ENCODE measurements around the gene CBX6. TPM values are rescaled to one million over a fixed set of nuclear protein-coding genes. Genes with fewer than 3 reads are reported as not detected.

CBX6 gene
- total RNA-seq, 1 experiment from 2014 or later = 136 TPM

DNA sequence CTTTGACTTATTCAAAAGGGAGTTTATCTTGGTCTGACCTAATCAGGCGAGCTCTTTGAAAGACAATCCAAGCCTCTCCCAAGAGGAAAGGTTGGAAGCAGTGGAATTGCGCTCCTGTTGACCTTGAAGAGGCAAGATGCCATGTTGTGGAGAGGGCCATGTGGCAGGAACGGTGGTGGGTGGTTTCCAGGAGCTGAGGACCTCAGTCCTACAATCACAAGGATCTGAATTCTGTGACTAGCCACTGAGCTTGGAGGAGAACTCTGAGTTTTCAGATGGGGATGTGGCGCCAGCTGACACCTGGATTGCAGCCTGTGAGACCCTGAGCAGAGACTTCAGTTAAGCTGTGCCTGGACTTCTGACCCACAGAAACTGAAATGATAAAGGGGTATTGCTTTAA is 6.0 kb upstream of the CBX6 start:
- Histone ChIP-seq H3K27me3 (ENCODE audit: insufficient read depth, low read depth) (no peaks in the 10 kb centered on the region), H2AFZ (no peak overlapping the region), H3K4me1 (replicated peaks; ENCODE audit: insufficient read depth) (peaks cover 33% of the 10 kb centered on the region), H4K20me1 (ENCODE audit: insufficient read depth) (no peaks in the 10 kb centered on the region), H3K4me2 (no peak overlapping the region), H3K36me3 (ENCODE audit: low read depth) (no peaks in the 10 kb centered on the region), H3K9me2 (ENCODE audit: insufficient read depth) (no peaks in the 10 kb centered on the region), H3F3A (ENCODE audit: insufficient read depth, low read depth) (peaks cover 28% of the 10 kb centered on the region), H3K79me2 (ENCODE audit: low read depth) (no peaks in the 10 kb centered on the region), H3K9me3 (ENCODE audit: insufficient read depth, low read depth) (no peaks in the 10 kb centered on the region), H3K4me3 (no peak overlapping the region), H3K27ac (no peak overlapping the region)
- DNase-seq = no peak
- ChIA-PET CTCF (no interaction called here), POLR2A (ENCODE audit: unreplicated experiment) (no interaction called here)
- TF ChIP-seq EZH2 (IDR thresholded peaks at IDR 0.05; ENCODE audit: low read depth) = no peak
- TF ChIP-seq, protein P1, sequence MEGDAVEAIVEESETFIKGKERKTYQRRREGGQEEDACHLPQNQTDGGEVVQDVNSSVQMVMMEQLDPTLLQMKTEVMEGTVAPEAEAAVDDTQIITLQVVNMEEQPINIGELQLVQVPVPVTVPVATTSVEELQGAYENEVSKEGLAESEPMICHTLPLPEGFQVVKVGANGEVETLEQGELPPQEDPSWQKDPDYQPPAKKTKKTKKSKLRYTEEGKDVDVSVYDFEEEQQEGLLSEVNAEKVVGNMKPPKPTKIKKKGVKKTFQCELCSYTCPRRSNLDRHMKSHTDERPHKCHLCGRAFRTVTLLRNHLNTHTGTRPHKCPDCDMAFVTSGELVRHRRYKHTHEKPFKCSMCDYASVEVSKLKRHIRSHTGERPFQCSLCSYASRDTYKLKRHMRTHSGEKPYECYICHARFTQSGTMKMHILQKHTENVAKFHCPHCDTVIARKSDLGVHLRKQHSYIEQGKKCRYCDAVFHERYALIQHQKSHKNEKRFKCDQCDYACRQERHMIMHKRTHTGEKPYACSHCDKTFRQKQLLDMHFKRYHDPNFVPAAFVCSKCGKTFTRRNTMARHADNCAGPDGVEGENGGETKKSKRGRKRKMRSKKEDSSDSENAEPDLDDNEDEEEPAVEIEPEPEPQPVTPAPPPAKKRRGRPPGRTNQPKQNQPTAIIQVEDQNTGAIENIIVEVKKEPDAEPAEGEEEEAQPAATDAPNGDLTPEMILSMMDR (conservative IDR thresholded peaks at IDR 0.05) = no peak
- intact Hi-C loops (cut with micrococcal nuclease; ENCODE audit: unreplicated experiment) = no loop called here
- BruUV-seq (replicated peaks) = no TSS peak

DNA sequence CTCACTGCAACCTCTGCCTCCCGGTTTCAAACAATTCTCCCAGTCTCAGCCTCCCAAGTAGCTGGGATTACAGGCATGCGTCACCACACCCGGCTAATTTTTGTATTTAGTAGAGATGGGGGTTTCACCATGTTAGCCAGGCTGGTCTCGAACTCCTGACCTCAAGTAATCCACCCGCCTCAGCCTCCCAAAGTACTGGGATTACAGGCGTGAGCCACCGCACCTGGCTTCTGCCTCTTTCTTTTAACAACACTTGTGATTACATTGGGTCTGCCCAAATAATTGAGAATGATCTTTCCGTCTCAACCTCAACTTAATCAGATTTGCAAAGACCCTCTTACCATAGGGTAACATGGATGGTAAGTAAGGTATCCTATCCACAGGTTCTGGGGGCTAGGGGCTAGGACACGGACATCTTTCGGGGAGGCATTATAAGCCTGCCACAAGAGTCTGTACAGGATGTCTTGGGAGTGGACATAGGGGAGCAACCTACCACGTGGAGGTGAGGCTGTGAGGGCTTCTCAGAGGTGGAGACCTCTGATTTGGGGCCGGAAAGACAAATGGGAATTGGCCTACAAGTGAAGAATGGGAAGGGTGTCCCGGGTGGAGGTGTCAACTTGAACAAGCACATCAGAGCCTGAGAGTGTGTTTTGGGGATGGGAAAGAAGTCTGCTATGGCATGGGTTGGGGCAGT is 2.7 kb upstream of the CBX6 start:
- peaks cover 28% of the 10 kb centered on the region for H3F3A ChIP-seq (ENCODE audit: insufficient read depth, low read depth)
- H2AFZ ChIP-seq = no peak overlapping the region
- peaks cover 17% of the 10 kb centered on the region for H3K79me2 ChIP-seq (ENCODE audit: low read depth)
- intact Hi-C loops (cut with micrococcal nuclease; ENCODE audit: unreplicated experiment) = loop anchor here (5.0 kb wide), 2 partner anchors 822 to 1163 kb away; no protein-coding TSS in a partner anchor
- H3K27ac ChIP-seq = peak overlapping the region; percentile 49
- BruUV-seq (replicated peaks) = no TSS peak
- TF ChIP-seq EZH2 (IDR thresholded peaks at IDR 0.05; ENCODE audit: low read depth) = no peak
- TF ChIP-seq, protein P1 (conservative IDR thresholded peaks at IDR 0.05) = no peak
- H3K4me2 ChIP-seq = peak overlapping the region; percentile 100
- POLR2A ChIA-PET (ENCODE audit: unreplicated experiment) = interaction anchor here (0.5 kb wide), 1 partner anchor 106 kb away, joined by 3 read pairs; no protein-coding TSS in a partner anchor
- H4K20me1 ChIP-seq (ENCODE audit: insufficient read depth) = peaks cover 4% of the 10 kb centered on the region; the same call in 1 of the 2 replicates
- CTCF ChIA-PET = interaction anchor here (1.0 kb wide), 2 partner anchors 13 to 53 kb away, joined by 3 to 7 read pairs; no protein-coding TSS in a partner anchor
- no peaks in the 10 kb centered on the region for H3K9me2 ChIP-seq (ENCODE audit: insufficient read depth)
- H3K36me3 ChIP-seq (ENCODE audit: low read depth) = no peaks in the 10 kb centered on the region
- peaks cover 28% of the 10 kb centered on the region for H3K4me1 ChIP-seq (replicated peaks; ENCODE audit: insufficient read depth)
- DNase-seq = no peak
- H3K27me3 ChIP-seq (ENCODE audit: insufficient read depth, low read depth) = no peaks in the 10 kb centered on the region
- no peaks in the 10 kb centered on the region for H3K9me3 ChIP-seq (ENCODE audit: insufficient read depth, low read depth)
- no peak overlapping the region for H3K4me3 ChIP-seq

DNA sequence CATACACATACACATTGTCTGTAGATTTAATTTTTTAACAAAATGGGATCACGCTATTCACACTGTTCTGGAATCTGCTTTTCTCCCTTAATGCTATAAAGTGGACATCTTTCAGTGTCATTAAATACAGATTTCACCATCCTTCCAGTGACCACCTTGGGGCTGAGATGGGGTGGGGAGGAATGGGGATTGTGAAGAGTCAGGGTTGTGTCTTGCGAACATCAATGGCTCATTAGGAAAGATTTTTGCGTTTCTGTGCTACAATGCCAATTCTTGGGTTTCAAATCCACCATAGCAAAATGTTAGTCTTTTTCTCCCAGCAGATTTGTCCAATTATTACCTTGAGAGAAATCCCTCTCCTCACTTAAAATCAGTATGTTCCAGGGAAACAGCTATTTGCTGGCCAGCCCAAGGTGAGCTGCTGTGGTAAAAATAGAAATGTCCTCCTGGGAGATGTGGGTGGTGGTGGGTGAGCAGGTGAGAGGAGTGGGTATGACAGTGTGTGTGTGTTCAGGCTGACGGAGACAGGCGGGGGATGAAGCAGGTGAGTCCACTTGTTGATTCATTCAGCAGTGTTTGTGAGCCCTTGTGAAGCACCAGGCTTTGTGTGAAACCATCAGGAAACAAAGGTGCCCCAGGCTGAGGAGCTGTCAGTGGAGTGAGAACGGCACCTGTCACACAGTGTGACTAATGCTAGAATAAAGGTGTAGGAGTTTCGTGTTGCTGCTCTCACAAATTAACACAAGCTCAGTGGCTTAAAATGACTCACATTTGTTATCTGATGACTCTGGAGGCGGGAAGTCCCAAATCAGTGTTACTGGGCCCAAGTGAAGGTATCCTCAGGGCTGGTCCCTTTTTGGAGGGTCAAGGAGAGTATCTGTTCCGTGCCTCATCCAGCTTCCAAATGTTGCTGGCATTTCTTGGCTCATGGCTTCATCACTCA is 1.7 kb upstream of the CBX6 start:
- H2AFZ ChIP-seq = no peak overlapping the region
- H3K79me2 ChIP-seq (ENCODE audit: low read depth) = peaks cover 19% of the 10 kb centered on the region
- POLR2A ChIA-PET (ENCODE audit: unreplicated experiment) = interaction anchor here (0.5 to 0.9 kb wide), 5 partner anchors 9 to 977 kb away, joined by 3 read pairs; no protein-coding TSS in a partner anchor
- CTCF ChIA-PET = interaction anchor here (1.0 kb wide), 2 partner anchors 12 to 54 kb away, joined by 3 to 7 read pairs; no protein-coding TSS in a partner anchor
- H3K36me3 ChIP-seq (ENCODE audit: low read depth) = no peaks in the 10 kb centered on the region; the same call in 1 of the 2 replicates
- TF ChIP-seq, protein P1 (conservative IDR thresholded peaks at IDR 0.05) = no peak
- no peak for TF ChIP-seq EZH2 (IDR thresholded peaks at IDR 0.05; ENCODE audit: low read depth)
- peaks cover 6% of the 10 kb centered on the region; the same call in 1 of the 2 replicates for H4K20me1 ChIP-seq (ENCODE audit: insufficient read depth)
- H3K9me2 ChIP-seq (ENCODE audit: insufficient read depth) = no peaks in the 10 kb centered on the region
- intact Hi-C loops (cut with micrococcal nuclease; ENCODE audit: unreplicated experiment) = loop anchor here (5.0 kb wide), 2 partner anchors 821 to 1164 kb away; no protein-coding TSS in a partner anchor
- H3F3A ChIP-seq (ENCODE audit: insufficient read depth, low read depth) = peaks cover 35% of the 10 kb centered on the region
- H3K27ac ChIP-seq = peak overlapping the region; percentile 62
- peak overlapping the region; percentile 100 for H3K4me2 ChIP-seq
- no TSS peak for BruUV-seq (replicated peaks)
- no peaks in the 10 kb centered on the region for H3K9me3 ChIP-seq (ENCODE audit: insufficient read depth, low read depth)
- H3K4me1 ChIP-seq (replicated peaks; ENCODE audit: insufficient read depth) = peaks cover 28% of the 10 kb centered on the region
- peak; percentile 54 to 99 for DNase-seq
- no peaks in the 10 kb centered on the region for H3K27me3 ChIP-seq (ENCODE audit: insufficient read depth, low read depth)
- H3K4me3 ChIP-seq = peak overlapping the region; percentile 83; the same call in 1 of the 2 replicates
